HepG2 (cell line): ENCODE results near the gene SPRED2. TPM values are rescaled to one million over a fixed set of nuclear protein-coding genes. Genes with fewer than 3 reads are reported as not detected.

ENCODE experiments used
- KMT2B ChIP-seq: IDR thresholded peaks from 2 replicates; pipeline ENCODE4 v1.6.1; 2016; ENCODE audit warnings: missing genetic modification reagents, missing compliant biosample characterization
- MAFK ChIP-seq, 2 experiments: IDR thresholded peaks in 1 of 2; conservative IDR thresholded peaks in 1 of 2; 2 replicates each; pipeline ENCODE4 v1.6.1; 2011; ENCODE audit warnings: improper control_type of control experiment in 2 of 2, low read length in 2 of 2
- MED8 ChIP-seq: sonication (generic); formaldehyde crosslinking; IDR thresholded peaks from 2 replicates; pipeline ENCODE4 v1.8.1; 2023; ENCODE audit warnings: mild to moderate bottlenecking, missing genetic modification reagents; ENCODE audit not compliant: insufficient replicate concordance
- NR2F1 ChIP-seq, 2 experiments: fragments of 450-650 bp in 1 of 2; formaldehyde crosslinking in 1 of 2; IDR thresholded peaks; 2 replicates each; pipeline versions ENCODE4 v1.5.0 to v1.6.1; 2016 to 2020; ENCODE audit warnings: mild to moderate bottlenecking in 1 of 2, missing compliant biosample characterization in 1 of 2, missing genetic modification reagents in 1 of 2, moderate library complexity in 1 of 2
- SUZ12 ChIP-seq: fragments of 150-350 bp; IDR thresholded peaks from 2 replicates; pipeline ENCODE4 v1.6.1; 2014; ENCODE audit warnings: low read depth, low read length
- ZFP36 ChIP-seq: fragments of 150-350 bp; IDR thresholded peaks from 2 replicates; pipeline ENCODE4 v1.6.1; 2018; ENCODE audit warnings: borderline replicate concordance, low read length, low read depth; ENCODE audit not compliant: partially characterized antibody
- ZNF451 ChIP-seq: sonication (generic); formaldehyde crosslinking; IDR thresholded peaks from 2 replicates; pipeline ENCODE4 v1.5.0; 2020; ENCODE audit warnings: mild to moderate bottlenecking, missing genetic modification reagents
- ZNF816 ChIP-seq: sonication (generic); formaldehyde crosslinking; IDR thresholded peaks from 2 replicates; pipeline ENCODE4 v1.8.0; 2022; ENCODE audit warnings: missing genetic modification reagents, mild to moderate bottlenecking, borderline replicate concordance
- polyA plus RNA-seq, 8 experiments: library from polyadenylated mRNA; depleted of rRNA in 3 of 8; stranded (reverse) in 7 of 8; unstranded in 1 of 8; fragments of >200 nt; fragmentation: Illumina TruSeq in 4 of 8; extraction: Trizol in 4 of 8; gene quantifications; 2 replicates each; pipeline versions ENCODE4 v1.2.1 to v1.2.3, GENCODE V29; 2011 to 2016; ENCODE audit warnings: low read depth in 4 of 8, missing spikeins in 1 of 8, mixed read lengths in 1 of 8; ENCODE audit not compliant: insufficient read depth in 1 of 8
- total RNA-seq, 5 experiments: library from RNA; depleted of rRNA; stranded (reverse); fragments of >200 nt; fragmentation: Illumina TruSeq; extraction: Trizol; gene quantifications; 2 replicates each; pipeline ENCODE4 v1.2.3, GENCODE V29; 2016; ENCODE audit warnings: low read depth in 1 of 5
- TF ChIP-seq, protein P1 (sequence below): IDR thresholded peaks from 2 replicates; pipeline ENCODE4 v1.6.1; 2016; ENCODE audit warnings: mild to moderate bottlenecking, missing biosample characterization, missing genetic modification reagents
- TF ChIP-seq, protein P2 (sequence below): sonication (generic); formaldehyde crosslinking; IDR thresholded peaks from 2 replicates; pipeline ENCODE4 v1.9.0; 2021; ENCODE audit warnings: mild to moderate bottlenecking, missing genetic modification reagents
- TF ChIP-seq, protein P3 (sequence below): sonication (generic); formaldehyde crosslinking; IDR thresholded peaks from 2 replicates; pipeline ENCODE4 v1.4.0; 2020; ENCODE audit warnings: missing genetic modification reagents
- TF ChIP-seq, protein P4 (sequence below): sonication (generic); formaldehyde crosslinking; IDR thresholded peaks from 2 replicates; pipeline ENCODE4 v1.4.0; 2020; ENCODE audit warnings: missing genetic modification reagents

SPRED2 gene
- total and polyA plus RNA-seq, 2 of the 13 experiments (the other 11 are each of a cell fraction or from before 2014, with no cell fraction given) = 13.0 to 37.0 TPM

DNA sequence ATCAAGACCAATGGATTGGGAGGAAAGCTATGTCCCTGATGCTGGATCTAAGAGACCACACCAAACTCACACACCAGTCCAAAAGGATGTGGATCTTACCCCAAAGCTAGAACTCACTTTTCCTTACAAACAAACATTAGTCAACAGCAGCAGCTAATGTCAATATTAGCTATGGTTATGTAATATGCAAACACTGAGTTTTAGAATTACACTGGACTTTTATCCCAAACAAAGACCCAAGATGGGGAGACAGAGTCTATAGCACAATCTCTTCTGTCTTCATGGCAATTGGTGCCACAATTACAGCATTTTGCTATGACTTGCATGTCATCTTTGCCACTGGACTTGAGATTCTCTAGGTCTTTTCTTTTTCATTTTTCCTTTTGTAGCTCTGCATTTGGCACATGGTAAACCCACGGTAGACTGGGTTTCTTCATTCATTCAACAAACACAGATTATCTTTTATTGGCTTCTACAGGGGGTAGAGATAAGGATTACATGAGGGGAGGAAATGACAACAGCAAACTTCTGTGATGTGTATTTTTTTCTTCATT, 59.0 kb downstream of the SPRED2 start (continued):
- TF ChIP-seq, protein P1, sequence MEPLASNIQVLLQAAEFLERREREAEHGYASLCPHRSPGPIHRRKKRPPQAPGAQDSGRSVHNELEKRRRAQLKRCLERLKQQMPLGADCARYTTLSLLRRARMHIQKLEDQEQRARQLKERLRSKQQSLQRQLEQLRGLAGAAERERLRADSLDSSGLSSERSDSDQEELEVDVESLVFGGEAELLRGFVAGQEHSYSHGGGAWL (CRISPR knock-in tag) = no peak
- TF ChIP-seq ZNF451 (CRISPR knock-in tag) (0 out of 2 replicates have a peak, but pooled peaks have one; percentile 37), ZFP36 (peak; percentile 15), SUZ12 (no peak), NR2F1 (CRISPR knock-in tag; IDR thresholded peaks at IDR 0.05) (peak; percentile 15 to 70; a peak in 2 of 4 replicates), MED8 (CRISPR knock-in tag) (peak; percentile 78), MAFK (conservative IDR thresholded peaks at IDR 0.05 in 1 of 2, IDR thresholded peaks at IDR 0.05 in 1 of 2; ENCODE audit: low read length in 2 of 2) (peak in 1 of 2 experiments; percentile 11; a peak in 2 of 4 replicates), ZNF816 (CRISPR knock-in tag) (no peak; the same call in 1 of the 2 replicates), KMT2B (peak; percentile 76)
- TF ChIP-seq, protein P2, sequence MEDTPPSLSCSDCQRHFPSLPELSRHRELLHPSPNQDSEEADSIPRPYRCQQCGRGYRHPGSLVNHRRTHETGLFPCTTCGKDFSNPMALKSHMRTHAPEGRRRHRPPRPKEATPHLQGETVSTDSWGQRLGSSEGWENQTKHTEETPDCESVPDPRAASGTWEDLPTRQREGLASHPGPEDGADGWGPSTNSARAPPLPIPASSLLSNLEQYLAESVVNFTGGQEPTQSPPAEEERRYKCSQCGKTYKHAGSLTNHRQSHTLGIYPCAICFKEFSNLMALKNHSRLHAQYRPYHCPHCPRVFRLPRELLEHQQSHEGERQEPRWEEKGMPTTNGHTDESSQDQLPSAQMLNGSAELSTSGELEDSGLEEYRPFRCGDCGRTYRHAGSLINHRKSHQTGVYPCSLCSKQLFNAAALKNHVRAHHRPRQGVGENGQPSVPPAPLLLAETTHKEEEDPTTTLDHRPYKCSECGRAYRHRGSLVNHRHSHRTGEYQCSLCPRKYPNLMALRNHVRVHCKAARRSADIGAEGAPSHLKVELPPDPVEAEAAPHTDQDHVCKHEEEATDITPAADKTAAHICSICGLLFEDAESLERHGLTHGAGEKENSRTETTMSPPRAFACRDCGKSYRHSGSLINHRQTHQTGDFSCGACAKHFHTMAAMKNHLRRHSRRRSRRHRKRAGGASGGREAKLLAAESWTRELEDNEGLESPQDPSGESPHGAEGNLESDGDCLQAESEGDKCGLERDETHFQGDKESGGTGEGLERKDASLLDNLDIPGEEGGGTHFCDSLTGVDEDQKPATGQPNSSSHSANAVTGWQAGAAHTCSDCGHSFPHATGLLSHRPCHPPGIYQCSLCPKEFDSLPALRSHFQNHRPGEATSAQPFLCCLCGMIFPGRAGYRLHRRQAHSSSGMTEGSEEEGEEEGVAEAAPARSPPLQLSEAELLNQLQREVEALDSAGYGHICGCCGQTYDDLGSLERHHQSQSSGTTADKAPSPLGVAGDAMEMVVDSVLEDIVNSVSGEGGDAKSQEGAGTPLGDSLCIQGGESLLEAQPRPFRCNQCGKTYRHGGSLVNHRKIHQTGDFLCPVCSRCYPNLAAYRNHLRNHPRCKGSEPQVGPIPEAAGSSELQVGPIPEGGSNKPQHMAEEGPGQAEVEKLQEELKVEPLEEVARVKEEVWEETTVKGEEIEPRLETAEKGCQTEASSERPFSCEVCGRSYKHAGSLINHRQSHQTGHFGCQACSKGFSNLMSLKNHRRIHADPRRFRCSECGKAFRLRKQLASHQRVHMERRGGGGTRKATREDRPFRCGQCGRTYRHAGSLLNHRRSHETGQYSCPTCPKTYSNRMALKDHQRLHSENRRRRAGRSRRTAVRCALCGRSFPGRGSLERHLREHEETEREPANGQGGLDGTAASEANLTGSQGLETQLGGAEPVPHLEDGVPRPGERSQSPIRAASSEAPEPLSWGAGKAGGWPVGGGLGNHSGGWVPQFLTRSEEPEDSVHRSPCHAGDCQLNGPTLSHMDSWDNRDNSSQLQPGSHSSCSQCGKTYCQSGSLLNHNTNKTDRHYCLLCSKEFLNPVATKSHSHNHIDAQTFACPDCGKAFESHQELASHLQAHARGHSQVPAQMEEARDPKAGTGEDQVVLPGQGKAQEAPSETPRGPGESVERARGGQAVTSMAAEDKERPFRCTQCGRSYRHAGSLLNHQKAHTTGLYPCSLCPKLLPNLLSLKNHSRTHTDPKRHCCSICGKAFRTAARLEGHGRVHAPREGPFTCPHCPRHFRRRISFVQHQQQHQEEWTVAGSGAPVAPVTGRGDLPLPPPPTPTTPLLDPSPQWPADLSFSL (CRISPR knock-in tag) = peak; percentile 60; the same call in 1 of the 2 replicates
- TF ChIP-seq, protein P3, sequence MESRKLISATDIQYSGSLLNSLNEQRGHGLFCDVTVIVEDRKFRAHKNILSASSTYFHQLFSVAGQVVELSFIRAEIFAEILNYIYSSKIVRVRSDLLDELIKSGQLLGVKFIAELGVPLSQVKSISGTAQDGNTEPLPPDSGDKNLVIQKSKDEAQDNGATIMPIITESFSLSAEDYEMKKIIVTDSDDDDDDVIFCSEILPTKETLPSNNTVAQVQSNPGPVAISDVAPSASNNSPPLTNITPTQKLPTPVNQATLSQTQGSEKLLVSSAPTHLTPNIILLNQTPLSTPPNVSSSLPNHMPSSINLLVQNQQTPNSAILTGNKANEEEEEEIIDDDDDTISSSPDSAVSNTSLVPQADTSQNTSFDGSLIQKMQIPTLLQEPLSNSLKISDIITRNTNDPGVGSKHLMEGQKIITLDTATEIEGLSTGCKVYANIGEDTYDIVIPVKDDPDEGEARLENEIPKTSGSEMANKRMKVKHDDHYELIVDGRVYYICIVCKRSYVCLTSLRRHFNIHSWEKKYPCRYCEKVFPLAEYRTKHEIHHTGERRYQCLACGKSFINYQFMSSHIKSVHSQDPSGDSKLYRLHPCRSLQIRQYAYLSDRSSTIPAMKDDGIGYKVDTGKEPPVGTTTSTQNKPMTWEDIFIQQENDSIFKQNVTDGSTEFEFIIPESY = peak; percentile 57; the same call in 1 of the 2 replicates
- TF ChIP-seq, protein P4, sequence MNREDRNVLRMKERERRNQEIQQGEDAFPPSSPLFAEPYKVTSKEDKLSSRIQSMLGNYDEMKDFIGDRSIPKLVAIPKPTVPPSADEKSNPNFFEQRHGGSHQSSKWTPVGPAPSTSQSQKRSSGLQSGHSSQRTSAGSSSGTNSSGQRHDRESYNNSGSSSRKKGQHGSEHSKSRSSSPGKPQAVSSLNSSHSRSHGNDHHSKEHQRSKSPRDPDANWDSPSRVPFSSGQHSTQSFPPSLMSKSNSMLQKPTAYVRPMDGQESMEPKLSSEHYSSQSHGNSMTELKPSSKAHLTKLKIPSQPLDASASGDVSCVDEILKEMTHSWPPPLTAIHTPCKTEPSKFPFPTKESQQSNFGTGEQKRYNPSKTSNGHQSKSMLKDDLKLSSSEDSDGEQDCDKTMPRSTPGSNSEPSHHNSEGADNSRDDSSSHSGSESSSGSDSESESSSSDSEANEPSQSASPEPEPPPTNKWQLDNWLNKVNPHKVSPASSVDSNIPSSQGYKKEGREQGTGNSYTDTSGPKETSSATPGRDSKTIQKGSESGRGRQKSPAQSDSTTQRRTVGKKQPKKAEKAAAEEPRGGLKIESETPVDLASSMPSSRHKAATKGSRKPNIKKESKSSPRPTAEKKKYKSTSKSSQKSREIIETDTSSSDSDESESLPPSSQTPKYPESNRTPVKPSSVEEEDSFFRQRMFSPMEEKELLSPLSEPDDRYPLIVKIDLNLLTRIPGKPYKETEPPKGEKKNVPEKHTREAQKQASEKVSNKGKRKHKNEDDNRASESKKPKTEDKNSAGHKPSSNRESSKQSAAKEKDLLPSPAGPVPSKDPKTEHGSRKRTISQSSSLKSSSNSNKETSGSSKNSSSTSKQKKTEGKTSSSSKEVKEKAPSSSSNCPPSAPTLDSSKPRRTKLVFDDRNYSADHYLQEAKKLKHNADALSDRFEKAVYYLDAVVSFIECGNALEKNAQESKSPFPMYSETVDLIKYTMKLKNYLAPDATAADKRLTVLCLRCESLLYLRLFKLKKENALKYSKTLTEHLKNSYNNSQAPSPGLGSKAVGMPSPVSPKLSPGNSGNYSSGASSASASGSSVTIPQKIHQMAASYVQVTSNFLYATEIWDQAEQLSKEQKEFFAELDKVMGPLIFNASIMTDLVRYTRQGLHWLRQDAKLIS = peak; percentile 75; the same call in 1 of the 2 replicates
